Measurements from ENCODE around the gene MVB12B.

- TF ChIP-seq CTCF (conservative IDR thresholded peaks at IDR 0.05; ENCODE audit: low read length) (no peak), EZH2phosphoT487 (IDR thresholded peaks at IDR 0.05; ENCODE audit: borderline replicate concordance) (no peak)
Measured at GRCh38 chr9:126459126-126459525, 132.5 kb downstream of the MVB12B start.

Measured in Loucy (cell line).